ENCODE measurements around the gene ESPN. TPM values are rescaled to one million over a fixed set of nuclear protein-coding genes. Genes with fewer than 3 reads are reported as not detected.

ESPN gene
- total RNA-seq, 1 experiment from 2014 or later = 53.1 TPM

DNA sequence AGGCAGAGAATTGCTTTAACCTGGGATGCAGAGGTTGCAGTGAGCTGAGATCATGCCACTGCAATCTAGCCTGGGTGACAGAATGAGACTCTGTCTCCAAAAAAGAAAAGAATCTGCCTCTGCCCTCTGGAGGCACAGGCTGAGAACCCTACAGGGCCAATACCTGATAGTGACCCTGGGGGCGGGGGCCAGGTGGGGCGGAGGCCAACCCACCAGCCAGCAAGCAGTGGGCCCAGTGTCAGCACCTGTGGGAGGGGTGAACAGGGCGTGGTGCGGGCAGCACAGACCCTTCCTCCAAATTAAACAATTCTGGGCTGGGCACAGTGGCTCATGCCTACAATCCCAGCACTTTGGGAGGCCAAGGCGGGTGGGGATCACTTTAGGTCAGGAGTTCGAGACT lies 85.9 kb downstream of the ESPN start:
- no peak overlapping the region for H2BK12ac ChIP-seq (ENCODE audit: insufficient read length, low read depth, low read length)
- H3K18ac ChIP-seq (ENCODE audit: insufficient read length, low read depth, low read length) = no peak overlapping the region
- H3K4ac ChIP-seq (ENCODE audit: low read depth, low read length) = no peak overlapping the region
- TF ChIP-seq, protein P1, sequence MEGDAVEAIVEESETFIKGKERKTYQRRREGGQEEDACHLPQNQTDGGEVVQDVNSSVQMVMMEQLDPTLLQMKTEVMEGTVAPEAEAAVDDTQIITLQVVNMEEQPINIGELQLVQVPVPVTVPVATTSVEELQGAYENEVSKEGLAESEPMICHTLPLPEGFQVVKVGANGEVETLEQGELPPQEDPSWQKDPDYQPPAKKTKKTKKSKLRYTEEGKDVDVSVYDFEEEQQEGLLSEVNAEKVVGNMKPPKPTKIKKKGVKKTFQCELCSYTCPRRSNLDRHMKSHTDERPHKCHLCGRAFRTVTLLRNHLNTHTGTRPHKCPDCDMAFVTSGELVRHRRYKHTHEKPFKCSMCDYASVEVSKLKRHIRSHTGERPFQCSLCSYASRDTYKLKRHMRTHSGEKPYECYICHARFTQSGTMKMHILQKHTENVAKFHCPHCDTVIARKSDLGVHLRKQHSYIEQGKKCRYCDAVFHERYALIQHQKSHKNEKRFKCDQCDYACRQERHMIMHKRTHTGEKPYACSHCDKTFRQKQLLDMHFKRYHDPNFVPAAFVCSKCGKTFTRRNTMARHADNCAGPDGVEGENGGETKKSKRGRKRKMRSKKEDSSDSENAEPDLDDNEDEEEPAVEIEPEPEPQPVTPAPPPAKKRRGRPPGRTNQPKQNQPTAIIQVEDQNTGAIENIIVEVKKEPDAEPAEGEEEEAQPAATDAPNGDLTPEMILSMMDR (conservative IDR thresholded peaks at IDR 0.05) = no peak
- Mint-ChIP-seq H3K4me3 (no peak overlapping the region), H3K9me3 (no peaks in the 10 kb centered on the region), H3K27ac (no peak overlapping the region; a peak in 2 of 7 replicates), H3K27me3 (ENCODE audit: low read depth) (no peaks in the 10 kb centered on the region), H3K4me1 (peaks cover 0 to 3% of the 10 kb centered on the region in 2 experiments; a peak in 2 of 4 replicates), H3K36me3 (ENCODE audit: insufficient read depth in 1 of 3, low read depth in 3 of 3) (no peaks in the 10 kb centered on the region)
- no peak overlapping the region for H4K91ac ChIP-seq (ENCODE audit: insufficient read length, low read depth, low read length)
- H3K79me1 ChIP-seq (ENCODE audit: insufficient read depth, low read depth, low read length, poor library complexity, severe bottlenecking) = no peaks in the 10 kb centered on the region
- no peak overlapping the region for H4K8ac ChIP-seq (replicated peaks; ENCODE audit: insufficient read length, low read depth, low read length)
- no peaks in the 10 kb centered on the region for H3K9me3 ChIP-seq (ENCODE audit: control insufficient read depth, low read depth, low read length)
- H2BK5ac ChIP-seq (ENCODE audit: insufficient read length, low read length) = no peak overlapping the region
- no peak overlapping the region for H3K23ac ChIP-seq (ENCODE audit: insufficient read length, low read depth, low read length)
- no peak overlapping the region for H3K27ac ChIP-seq (ENCODE audit: insufficient read length, low read depth, low read length)
- WGBS (ENCODE audit: extremely low coverage, insufficient read length, low lambda C conversion rate) = no CpG with 5 or more reads among the region's 6 CpGs
- no peaks in the 10 kb centered on the region for H3K79me2 ChIP-seq (ENCODE audit: insufficient read depth, low read length)
- H3T11ph ChIP-seq (ENCODE audit: low read length) = no peak overlapping the region
- no peak for DNase-seq
- H3K27me3 ChIP-seq (ENCODE audit: insufficient read depth, low read length) = no peaks in the 10 kb centered on the region
- no peak overlapping the region for H3K9ac ChIP-seq (ENCODE audit: extremely low read depth, insufficient read length, low read length)
- no peak overlapping the region for H2BK120ac ChIP-seq (ENCODE audit: low read depth, low read length, poor library complexity, severe bottlenecking)
- H2AK5ac ChIP-seq (ENCODE audit: insufficient read length, low read length) = no peak overlapping the region
- no peak overlapping the region for H4K5ac ChIP-seq (ENCODE audit: insufficient read length, low read depth, low read length)
- no peak overlapping the region for H2BK20ac ChIP-seq (ENCODE audit: low read depth, low read length, poor library complexity, severe bottlenecking)
- no peak overlapping the region for H2BK15ac ChIP-seq (ENCODE audit: low read depth, low read length)
- no peak overlapping the region for H2AFZ ChIP-seq (ENCODE audit: low read length)
- no peak overlapping the region for H3K4me2 ChIP-seq (ENCODE audit: insufficient read depth, insufficient read length, low read length)
- no peak overlapping the region for H3K14ac ChIP-seq (ENCODE audit: insufficient read depth, low read length)
- H3K56ac ChIP-seq (ENCODE audit: insufficient read length, low read depth, low read length) = no peak overlapping the region
- H4K20me1 ChIP-seq (ENCODE audit: control insufficient read depth, insufficient read depth, insufficient read length) = no peaks in the 10 kb centered on the region
- no peaks in the 10 kb centered on the region for H3K23me2 ChIP-seq (ENCODE audit: insufficient read length, low read depth, low read length, poor library complexity, severe bottlenecking)
- H3K4me1 ChIP-seq (ENCODE audit: insufficient read depth, low read length) = no peaks in the 10 kb centered on the region

Small RNA genes within 50 kb of the gene (microRNA-seq; reads per million reads assigned to microRNA genes)
- not detected for gene MIR4252 (ENCODE audit: borderline microRNAs expressed)

Other genes starting within 250 kb of the ESPN start
- gene CHD5, start 244.5 kb upstream of the ESPN start, total RNA-seq (2021) = 0.99 and 1.6 TPM in 2 replicates
- gene RPL22, start 225.2 kb upstream of the ESPN start, total RNA-seq (2021) = 547 and 582 TPM in 2 replicates
- gene RNF207, start 218.7 kb upstream of the ESPN start, total RNA-seq (2021) = 4.9 and 7.1 TPM in 2 replicates
- 107 and 114 TPM in 2 replicates for gene ICMT, start 188.8 kb upstream of the ESPN start, total RNA-seq (2021)
- 89.9 and 93.4 TPM in 2 replicates for gene HES3, start 180.6 kb upstream of the ESPN start, total RNA-seq (2021)
- gene GPR153, start 163.7 kb upstream of the ESPN start, total RNA-seq (2021) = 8.9 and 9.6 TPM in 2 replicates
- gene ACOT7, start 31.0 kb upstream of the ESPN start, total RNA-seq (2021) = 85.2 and 87.4 TPM in 2 replicates
- gene HES2, start 4.9 kb upstream of the ESPN start, total RNA-seq (2021) = 0.81 and 1.2 TPM in 2 replicates
- 18.3 and 19.4 TPM in 2 replicates for gene TNFRSF25, start 41.4 kb downstream of the ESPN start, total RNA-seq (2021)
- gene PLEKHG5, start 66.9 kb downstream of the ESPN start, total RNA-seq (2021) = 20.7 and 22.3 TPM in 2 replicates
- 49.4 and 50.4 TPM in 2 replicates for gene NOL9, start 129.7 kb downstream of the ESPN start, total RNA-seq (2021)
- not detected in 2 replicates for gene TAS1R1, start 130.5 kb downstream of the ESPN start, total RNA-seq (2021)
- gene ZBTB48, start 155.2 kb downstream of the ESPN start, total RNA-seq (2021) = 30.3 and 33.2 TPM in 2 replicates
- 31.9 and 32.7 TPM in 2 replicates for gene KLHL21, start 178.1 kb downstream of the ESPN start, total RNA-seq (2021)
- 55.8 and 56.4 TPM in 2 replicates for gene PHF13, start 189.0 kb downstream of the ESPN start, total RNA-seq (2021)
- 14.0 and 15.3 TPM in 2 replicates for gene THAP3, start 200.1 kb downstream of the ESPN start, total RNA-seq (2021)